ENCODE results near the gene PCGF1. TPM values are rescaled to one million over a fixed set of nuclear protein-coding genes. Genes with fewer than 3 reads are reported as not detected.

PCGF1 gene
- total and polyA plus RNA-seq, 9 of the 15 experiments (the other 6 are each of a cell fraction or from before 2014, with no cell fraction given), result 20.3 to 45.7 (median 29.3) TPM

GRCh38 chr2:74507145-74507925 lies at the start of gene PCGF1 (continued):
- TF ChIP-seq ZNF764 (CRISPR knock-in tag; IDR thresholded peaks at IDR 0.05; ENCODE audit: low read depth) (0 out of 2 replicates have a peak, but pooled peaks have one; percentile 14), UBTF (IDR thresholded peaks at IDR 0.05; ENCODE audit: borderline replicate concordance in 1 of 2, low read depth in 2 of 2, low read length in 2 of 2) (0 out of 4 replicates have a peak, but pooled peaks of 1 of the 2 experiments have one; percentile 2), POLR2AphosphoS5 (IDR thresholded peaks at IDR 0.05; ENCODE audit: control insufficient read depth, insufficient read depth, low read depth, low read length) (peak; percentile 67; the same call in 1 of the 2 replicates), RBM17 (IDR thresholded peaks at IDR 0.05; ENCODE audit: borderline replicate concordance, low read depth, low read length) (no peak), ZNF584 (CRISPR knock-in tag; IDR thresholded peaks at IDR 0.05; ENCODE audit: low read depth) (no peak), NBN (IDR thresholded peaks at IDR 0.05; ENCODE audit: low read depth) (0 out of 2 replicates have a peak, but pooled peaks have one; percentile 22), POLR2H (tag; IDR thresholded peaks at IDR 0.05; ENCODE audit: low read depth) (peak; percentile 76), ARID1B (IDR thresholded peaks at IDR 0.05) (peak; percentile 15; the same call in 1 of the 2 replicates), USF2 (CRISPR knock-in tag; IDR thresholded peaks at IDR 0.05) (peak; percentile 84), MBD2 (IDR thresholded peaks at IDR 0.05; ENCODE audit: borderline replicate concordance, low read depth) (peak; percentile 48; the same call in 1 of the 2 replicates), ZZZ3 (IDR thresholded peaks at IDR 0.05) (no peak), ID3 (CRISPR knock-in tag; IDR thresholded peaks at IDR 0.05) (no peak), ID3 (tag; IDR thresholded peaks at IDR 0.05) (no peak), POLR2B (IDR thresholded peaks at IDR 0.05; ENCODE audit: low read depth, partially characterized antibody) (peak; percentile 95), ZNF589 (CRISPR knock-in tag; IDR thresholded peaks at IDR 0.05; ENCODE audit: low read depth) (no peak), BRD4 (IDR thresholded peaks at IDR 0.05) (peak; percentile 26; the same call in 1 of the 2 replicates), HDAC2 (IDR thresholded peaks at IDR 0.05) (0 out of 2 replicates have a peak, but pooled peaks have one; percentile 37), HNRNPL (IDR thresholded peaks at IDR 0.05; ENCODE audit: low read depth, low read length) (no peak), HSF4 (CRISPR knock-in tag; IDR thresholded peaks at IDR 0.05; ENCODE audit: borderline replicate concordance) (no peak), ARID2 (IDR thresholded peaks at IDR 0.05) (no peak), ZBTB49 (CRISPR knock-in tag; IDR thresholded peaks at IDR 0.05; ENCODE audit: borderline replicate concordance) (no peak)

All from K562 (cell line).